Ishikawa (cell line): ENCODE data around the gene HMMR.

Experiments used
- CEBPB ChIP-seq: IDR thresholded peaks from 2 replicates; pipeline ENCODE4 v1.6.1; 2012
- CREB1 ChIP-seq: IDR thresholded peaks from 2 replicates; pipeline ENCODE4 v1.6.1; 2012; ENCODE audit warnings: low read depth
- EGR1 ChIP-seq: IDR thresholded peaks from 2 replicates; pipeline ENCODE4 v1.6.1; 2012
- EP300 ChIP-seq: IDR thresholded peaks from 2 replicates; pipeline ENCODE4 v1.6.1; 2012; ENCODE audit warnings: borderline replicate concordance
- FOXM1 ChIP-seq: IDR thresholded peaks from 2 replicates; pipeline ENCODE4 v1.6.1; 2012; ENCODE audit warnings: low read depth, borderline replicate concordance
- MAX ChIP-seq: IDR thresholded peaks from 2 replicates; pipeline ENCODE4 v1.6.1; 2012
- NFIC ChIP-seq: IDR thresholded peaks from 2 replicates; pipeline ENCODE4 v1.6.1; 2012
- RAD21 ChIP-seq: IDR thresholded peaks from 2 replicates; pipeline ENCODE4 v1.6.1; 2012; ENCODE audit warnings: low read depth
- TCF12 ChIP-seq: IDR thresholded peaks from 2 replicates; pipeline ENCODE4 v1.6.1; 2012; ENCODE audit warnings: low read depth
- TEAD4 ChIP-seq: IDR thresholded peaks from 2 replicates; pipeline ENCODE4 v1.6.1; 2012
- YY1 ChIP-seq: IDR thresholded peaks from 2 replicates; pipeline ENCODE4 v1.6.1; 2012; ENCODE audit warnings: low read depth
- ZBTB7A ChIP-seq: IDR thresholded peaks from 2 replicates; pipeline ENCODE4 v1.6.1; 2012; ENCODE audit warnings: low read depth
- TF ChIP-seq, protein P1 (sequence below): IDR thresholded peaks from 2 replicates; pipeline ENCODE4 v1.6.1; 2012
- TF ChIP-seq, protein P2 (sequence below): IDR thresholded peaks from 2 replicates; pipeline ENCODE4 v1.6.1; 2012; ENCODE audit warnings: low read depth, mild to moderate bottlenecking

Gene HMMR

DNA sequence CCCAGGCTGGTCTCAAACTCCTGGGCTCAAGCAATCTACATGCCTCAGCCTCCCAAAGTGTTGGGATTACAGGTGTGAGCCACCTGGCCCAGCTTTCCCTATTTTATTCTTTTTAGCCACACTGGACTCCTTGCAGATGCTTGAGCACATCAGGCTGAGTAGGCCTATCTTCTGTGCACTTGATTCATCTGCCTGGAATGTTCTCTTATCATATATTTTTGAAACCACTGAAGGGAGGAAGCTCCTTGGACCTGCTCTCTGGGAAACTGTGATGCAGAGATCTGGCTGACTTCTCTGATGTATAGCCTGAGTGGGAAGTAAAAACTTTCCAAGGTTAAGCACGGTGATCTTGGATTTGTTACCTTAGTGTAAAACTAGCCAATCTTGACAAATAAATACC, 38.5 kb downstream of the HMMR start:
- no peak for TF ChIP-seq CREB1
- TF ChIP-seq, protein P1, sequence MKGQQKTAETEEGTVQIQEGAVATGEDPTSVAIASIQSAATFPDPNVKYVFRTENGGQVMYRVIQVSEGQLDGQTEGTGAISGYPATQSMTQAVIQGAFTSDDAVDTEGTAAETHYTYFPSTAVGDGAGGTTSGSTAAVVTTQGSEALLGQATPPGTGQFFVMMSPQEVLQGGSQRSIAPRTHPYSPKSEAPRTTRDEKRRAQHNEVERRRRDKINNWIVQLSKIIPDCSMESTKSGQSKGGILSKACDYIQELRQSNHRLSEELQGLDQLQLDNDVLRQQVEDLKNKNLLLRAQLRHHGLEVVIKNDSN = no peak
- no peak for TF ChIP-seq TCF12
- TF ChIP-seq MAX = no peak
- TF ChIP-seq ZBTB7A = no peak
- TF ChIP-seq CEBPB = no peak

GRCh38 chr5:163502521-163502920, 42.1 kb downstream of the HMMR start:
- TF ChIP-seq TCF12 = no peak
- no peak for TF ChIP-seq RAD21
- no peak for TF ChIP-seq CEBPB
- TF ChIP-seq, protein P2, sequence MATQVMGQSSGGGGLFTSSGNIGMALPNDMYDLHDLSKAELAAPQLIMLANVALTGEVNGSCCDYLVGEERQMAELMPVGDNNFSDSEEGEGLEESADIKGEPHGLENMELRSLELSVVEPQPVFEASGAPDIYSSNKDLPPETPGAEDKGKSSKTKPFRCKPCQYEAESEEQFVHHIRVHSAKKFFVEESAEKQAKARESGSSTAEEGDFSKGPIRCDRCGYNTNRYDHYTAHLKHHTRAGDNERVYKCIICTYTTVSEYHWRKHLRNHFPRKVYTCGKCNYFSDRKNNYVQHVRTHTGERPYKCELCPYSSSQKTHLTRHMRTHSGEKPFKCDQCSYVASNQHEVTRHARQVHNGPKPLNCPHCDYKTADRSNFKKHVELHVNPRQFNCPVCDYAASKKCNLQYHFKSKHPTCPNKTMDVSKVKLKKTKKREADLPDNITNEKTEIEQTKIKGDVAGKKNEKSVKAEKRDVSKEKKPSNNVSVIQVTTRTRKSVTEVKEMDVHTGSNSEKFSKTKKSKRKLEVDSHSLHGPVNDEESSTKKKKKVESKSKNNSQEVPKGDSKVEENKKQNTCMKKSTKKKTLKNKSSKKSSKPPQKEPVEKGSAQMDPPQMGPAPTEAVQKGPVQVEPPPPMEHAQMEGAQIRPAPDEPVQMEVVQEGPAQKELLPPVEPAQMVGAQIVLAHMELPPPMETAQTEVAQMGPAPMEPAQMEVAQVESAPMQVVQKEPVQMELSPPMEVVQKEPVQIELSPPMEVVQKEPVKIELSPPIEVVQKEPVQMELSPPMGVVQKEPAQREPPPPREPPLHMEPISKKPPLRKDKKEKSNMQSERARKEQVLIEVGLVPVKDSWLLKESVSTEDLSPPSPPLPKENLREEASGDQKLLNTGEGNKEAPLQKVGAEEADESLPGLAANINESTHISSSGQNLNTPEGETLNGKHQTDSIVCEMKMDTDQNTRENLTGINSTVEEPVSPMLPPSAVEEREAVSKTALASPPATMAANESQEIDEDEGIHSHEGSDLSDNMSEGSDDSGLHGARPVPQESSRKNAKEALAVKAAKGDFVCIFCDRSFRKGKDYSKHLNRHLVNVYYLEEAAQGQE = no peak
- TF ChIP-seq EP300 = no peak
- TF ChIP-seq, protein P1 = no peak
- TF ChIP-seq NFIC = no peak
- no peak for TF ChIP-seq YY1
- TF ChIP-seq FOXM1 = no peak
- TF ChIP-seq EGR1 = no peak
- no peak for TF ChIP-seq ZBTB7A
- TF ChIP-seq MAX = no peak
- TF ChIP-seq TEAD4 = no peak
- no peak for TF ChIP-seq CREB1

GRCh38 chr5:163503106-163504078, 43.0 kb downstream of the HMMR start:
- TF ChIP-seq TEAD4 (no peak), CEBPB (no peak), YY1 (no peak), FOXM1 (no peak), EGR1 (no peak)

- TF ChIP-seq CEBPB = no peak
- TF ChIP-seq TEAD4 = no peak
- no peak for TF ChIP-seq EGR1
These were observed 43.9 kb downstream of the HMMR start for GRCh38 chr5:163504079-163504931.

DNA sequence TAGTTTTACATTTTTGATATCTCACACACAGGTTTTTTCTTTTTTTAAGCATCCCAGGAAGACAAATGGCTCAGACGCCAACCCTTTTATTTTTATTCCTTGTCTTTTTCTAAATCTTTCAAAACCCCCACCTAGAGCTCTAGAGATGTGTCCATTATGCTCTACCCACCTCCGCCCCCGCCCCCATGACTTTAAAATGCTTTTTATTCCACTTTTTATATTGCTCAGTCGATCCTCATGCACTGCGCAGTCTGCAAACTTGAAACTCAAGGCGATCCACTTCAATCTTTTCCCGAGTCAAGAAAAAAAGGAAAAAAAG, 44.6 kb downstream of the HMMR start:
- TF ChIP-seq, protein P2 = no peak
- TF ChIP-seq CREB1 (no peak), YY1 (no peak), ZBTB7A (no peak), RAD21 (no peak), FOXM1 (no peak), NFIC (no peak), EGR1 (no peak), TEAD4 (no peak), EP300 (no peak), MAX (no peak), CEBPB (no peak)
- TF ChIP-seq, protein P1 = no peak
